Measurements from ENCODE around the gene ROR1.

DNA sequence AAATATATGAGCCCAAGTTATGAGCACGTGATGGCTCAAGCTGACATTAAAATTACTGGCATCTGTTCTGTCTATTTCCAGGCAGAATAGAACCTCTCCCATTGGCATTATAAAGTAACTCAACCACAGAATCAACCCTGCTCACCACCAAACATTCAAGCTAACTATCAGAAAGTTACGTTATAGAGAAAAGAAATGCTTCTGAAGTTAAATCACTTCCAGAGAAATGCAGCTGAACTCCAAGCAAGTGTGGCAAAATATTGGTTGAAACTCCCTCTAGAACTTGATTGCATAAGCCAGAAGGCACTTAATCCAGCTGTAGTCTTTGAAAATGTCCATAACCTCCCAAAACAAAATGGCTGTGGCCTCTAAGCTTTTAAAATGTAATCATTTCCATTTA lies 393.4 kb downstream of the ROR1 start:
- TF ChIP-seq CTCF (IDR thresholded peaks at IDR 0.05; ENCODE audit: low read depth, low read length) (no peak), POLR2A (IDR thresholded peaks at IDR 0.05; ENCODE audit: extremely low read depth, insufficient read length) (no peak), MAX (IDR thresholded peaks at IDR 0.05; ENCODE audit: low read depth, low read length) (no peak), MYC (IDR thresholded peaks at IDR 0.05; ENCODE audit: low read depth, low read length) (no peak)
